ENCODE data around the gene TUBGCP6.
A peak's percentile ranks its signal among the peaks of the same experiment; 100 is the strongest.

TUBGCP6 gene

GRCh38 chr22:50261615-50262459 lies 17.0 kb upstream of the TUBGCP6 start, which contains the start of gene MAPK12:
Gene MAPK12 (minus strand): TSS chr22:50261683. CDS start chr22:50261509, 174 bp downstream.
- no peak for ATAC-seq

DNA sequence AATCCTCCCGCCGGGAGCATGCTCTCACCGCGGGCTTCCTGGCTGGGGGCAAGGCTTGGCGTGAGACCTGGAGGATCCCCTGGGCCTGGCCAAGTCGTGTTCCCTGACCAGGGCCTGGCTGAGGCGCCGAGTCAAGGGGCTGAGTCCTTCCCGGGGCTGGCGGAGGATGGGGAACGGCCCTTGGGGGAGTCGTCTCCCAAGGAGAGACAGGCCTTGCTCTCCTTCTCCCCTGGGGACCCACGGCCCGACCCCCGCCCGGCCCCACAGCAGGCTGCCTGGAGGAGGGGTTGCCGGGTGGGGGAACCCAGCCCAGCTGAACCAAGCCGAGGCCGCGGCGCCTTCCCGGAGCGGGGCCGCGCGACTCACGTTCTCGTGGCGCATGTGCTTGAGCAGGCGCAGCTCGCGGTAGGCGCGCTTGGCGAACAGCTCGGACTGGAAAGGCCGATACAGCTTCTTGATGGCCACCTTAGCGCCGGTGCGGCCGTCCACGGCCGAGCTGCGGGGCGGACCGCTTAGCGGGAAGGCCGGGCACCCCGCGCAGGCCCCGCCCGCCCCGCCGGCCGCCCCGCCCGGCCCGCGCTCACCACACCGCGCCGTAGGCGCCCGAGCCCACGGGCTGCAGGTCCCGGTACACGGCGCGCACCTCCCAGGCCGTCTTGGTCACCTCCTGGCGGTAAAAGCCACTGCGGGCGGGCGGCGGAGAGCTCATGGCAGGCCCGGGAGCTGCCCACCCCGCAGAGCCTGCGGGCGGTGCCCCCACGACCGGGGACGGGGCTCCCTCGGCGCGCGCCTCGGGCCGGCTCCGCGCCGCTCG lies 16.2 kb upstream of the TUBGCP6 start:
- peak; percentile 14 to 31 for ATAC-seq

DNA sequence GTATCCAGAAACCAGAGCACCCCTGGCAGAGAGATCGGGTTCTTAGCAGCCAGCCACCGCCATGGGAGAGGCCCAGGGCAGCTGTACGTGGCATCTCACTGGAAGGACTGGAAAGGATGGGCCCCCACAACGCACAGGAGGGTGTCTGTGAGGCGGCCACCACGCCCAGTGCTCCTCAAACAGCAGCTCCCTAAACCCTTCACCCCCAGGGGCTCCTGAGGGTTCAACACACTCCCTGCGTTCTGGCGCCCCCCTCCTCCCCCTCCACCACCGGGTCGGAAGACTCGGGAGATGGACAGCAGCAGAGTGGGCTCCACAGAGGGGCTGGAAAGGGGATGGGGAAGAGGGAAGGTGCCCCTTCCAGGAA lies 15.6 kb upstream of the TUBGCP6 start:
- no peak for ATAC-seq

- ATAC-seq: no peak
Measured at GRCh38 chr22:50259302-50259701, 14.5 kb upstream of the TUBGCP6 start.

GRCh38 chr22:50258361-50259292 lies 13.8 kb upstream of the TUBGCP6 start:
- ATAC-seq: no peak

DNA sequence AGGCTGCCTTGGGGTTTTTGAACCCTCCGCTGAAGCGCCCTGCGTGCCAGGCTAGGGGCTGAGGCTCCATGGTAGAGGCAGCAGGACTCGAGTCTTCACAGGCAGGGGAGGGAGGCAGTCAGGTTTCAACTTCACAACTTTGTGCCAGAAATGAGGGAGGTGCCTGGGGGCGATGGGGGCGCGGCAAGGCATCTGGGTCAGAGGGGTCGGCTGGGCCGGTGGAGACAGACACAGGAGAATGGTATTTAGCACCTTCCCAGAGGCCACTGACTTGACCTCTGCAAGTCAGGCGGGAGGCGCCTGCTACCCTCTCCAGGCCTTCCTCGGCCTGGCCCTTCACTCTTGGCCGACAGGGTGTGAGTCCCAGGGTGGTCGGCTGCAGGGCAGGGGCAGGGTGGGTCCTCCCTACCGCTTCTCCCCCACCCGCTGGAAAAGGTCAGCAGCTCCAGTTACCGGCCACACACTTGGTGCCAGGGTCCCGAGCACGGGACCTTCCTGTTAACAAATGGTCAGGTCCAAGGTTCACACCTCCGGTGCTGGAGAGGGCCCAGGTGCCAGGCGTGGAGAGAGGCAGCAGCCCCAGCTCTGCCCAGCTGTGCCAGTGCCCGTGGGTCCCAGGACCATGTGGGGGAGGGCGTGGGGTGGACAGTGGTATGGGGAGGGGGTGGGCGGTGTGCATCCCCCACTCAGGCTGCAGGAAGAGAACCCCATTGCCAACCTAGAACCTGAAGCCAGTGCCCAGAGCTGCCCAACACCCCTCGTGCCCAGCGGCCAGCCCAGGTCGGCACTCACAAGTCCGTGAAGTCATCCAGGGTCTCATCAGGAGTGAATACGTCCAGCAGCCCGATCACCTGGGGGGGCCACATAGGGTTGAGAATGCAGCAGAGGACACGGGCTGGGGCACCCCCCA lies 12.9 kb upstream of the TUBGCP6 start:
- no peak for ATAC-seq

GRCh38 chr22:50257041-50257440 lies 12.2 kb upstream of the TUBGCP6 start:
- no peak for ATAC-seq

GRCh38 chr22:50256258-50256862 lies 11.5 kb upstream of the TUBGCP6 start:
- ATAC-seq: no peak

- ATAC-seq: no peak
Measured at GRCh38 chr22:50255607-50256006, 10.8 kb upstream of the TUBGCP6 start.

- no peak for ATAC-seq
Measured at GRCh38 chr22:50255099-50255498, 10.3 kb upstream of the TUBGCP6 start.

- ATAC-seq: no peak
Measured at GRCh38 chr22:50253941-50254340, 9.1 kb upstream of the TUBGCP6 start.

DNA sequence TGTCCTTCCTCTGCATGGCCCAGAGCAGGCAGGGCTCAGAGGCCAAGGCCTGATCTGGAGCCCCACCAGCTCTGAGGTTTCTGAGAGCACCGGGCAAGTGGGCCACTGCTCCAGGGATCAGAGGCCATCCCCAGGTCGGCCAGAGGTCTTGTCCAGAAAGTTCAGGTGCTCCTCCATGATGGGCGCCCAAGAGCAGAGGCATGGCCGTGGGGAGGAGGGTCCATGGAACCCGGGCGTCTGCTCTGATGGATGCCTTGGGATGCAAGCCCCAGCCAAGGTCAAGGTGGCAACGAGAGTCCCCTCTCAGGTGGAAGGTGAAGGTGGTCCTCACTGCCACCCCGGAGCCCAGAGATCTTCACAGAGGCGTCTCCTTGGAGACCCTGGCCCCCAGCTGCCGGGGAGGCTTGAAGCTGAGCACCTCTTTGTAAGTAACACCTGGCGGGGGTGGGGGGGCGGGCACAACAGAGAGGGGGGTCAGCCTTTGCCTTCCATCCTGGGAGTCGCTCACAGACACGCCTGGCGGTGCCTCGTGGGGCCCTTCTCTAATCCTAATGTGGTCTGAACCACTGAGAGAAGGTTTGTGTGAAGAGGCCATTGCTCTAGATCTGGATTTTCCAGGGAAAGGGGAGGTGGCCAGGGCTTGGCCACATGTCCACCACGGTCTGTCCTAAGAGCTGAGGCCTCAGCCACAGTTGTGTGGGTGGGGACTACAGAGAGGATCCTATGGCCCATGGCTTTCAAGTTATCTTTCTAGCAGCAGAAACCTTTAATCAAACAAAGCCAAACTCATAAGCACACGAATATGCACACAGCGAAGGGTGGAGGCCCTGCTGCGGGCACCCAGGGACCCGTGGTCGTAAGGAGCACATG lies 8.5 kb upstream of the TUBGCP6 start:
- no peak for ATAC-seq

DNA sequence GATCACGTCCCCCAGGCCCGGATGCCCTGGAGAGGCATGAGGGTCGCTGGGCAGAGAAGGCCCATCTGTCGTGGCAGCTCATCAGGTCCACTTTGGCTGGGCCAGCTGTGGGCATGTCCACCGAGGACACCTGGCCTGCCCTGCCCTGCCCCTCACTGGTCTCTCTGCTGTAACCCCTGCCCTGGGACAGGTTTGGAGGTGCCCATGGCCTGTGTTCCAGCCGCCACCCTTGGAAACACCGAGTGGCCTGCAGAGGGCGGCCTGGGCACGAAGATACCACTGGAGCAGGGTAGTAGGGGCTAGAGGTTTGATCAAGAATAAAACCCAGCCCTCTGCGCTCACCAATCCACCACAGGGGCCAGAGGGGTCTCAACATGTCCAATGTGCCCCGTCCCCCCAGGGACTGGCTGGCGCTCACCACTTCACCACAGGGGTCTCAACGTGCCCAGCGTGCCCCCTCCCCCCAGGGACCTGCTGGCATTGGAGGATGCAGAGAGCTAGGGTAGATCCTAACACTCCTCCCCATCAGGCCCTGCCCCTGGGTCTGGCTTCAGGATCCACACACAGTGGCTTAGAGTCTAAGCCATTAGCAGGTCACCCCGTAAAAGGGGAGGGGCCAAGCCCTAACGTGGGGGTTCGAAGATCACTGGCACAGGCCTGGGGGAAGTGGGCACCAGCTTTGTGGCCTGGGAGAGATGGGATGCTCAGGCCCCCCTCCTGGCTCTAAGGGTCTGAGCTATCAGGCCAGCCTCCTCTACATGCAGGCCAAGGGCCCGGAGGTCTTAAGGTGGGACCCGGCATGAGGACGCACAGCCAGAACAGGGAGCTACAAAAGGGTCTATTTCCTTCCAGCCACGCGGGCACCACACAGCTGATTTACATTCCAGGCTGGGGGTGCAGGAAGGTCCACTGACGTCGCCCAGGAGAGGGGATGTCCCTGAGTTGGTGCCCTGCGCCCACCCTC lies 7.5 kb upstream of the TUBGCP6 start:
- peak; percentile 71 to 78 for ATAC-seq

GRCh38 chr22:50251477-50252081 lies 6.8 kb upstream of the TUBGCP6 start:
- no peak for ATAC-seq

GRCh38 chr22:50250555-50251476 lies 6.0 kb upstream of the TUBGCP6 start, which contains the start of gene HDAC10:
Gene HDAC10 (minus strand): TSS chr22:50251265. CDS start chr22:50251032, 233 bp downstream.
- peak; percentile 83 to 88 for ATAC-seq

- no peak for ATAC-seq
Measured at GRCh38 chr22:50250249-50250554, 5.4 kb upstream of the TUBGCP6 start.
